Amniotic epithelial cell (primary cell): ENCODE measurements around the gene SYT17.

Source experiments
- DNase-seq: peaks from one replicate; pipeline ENCODE4 v3.0.0-alpha.2; 2010; ENCODE audit warnings: low read depth

SYT17 gene

DNA sequence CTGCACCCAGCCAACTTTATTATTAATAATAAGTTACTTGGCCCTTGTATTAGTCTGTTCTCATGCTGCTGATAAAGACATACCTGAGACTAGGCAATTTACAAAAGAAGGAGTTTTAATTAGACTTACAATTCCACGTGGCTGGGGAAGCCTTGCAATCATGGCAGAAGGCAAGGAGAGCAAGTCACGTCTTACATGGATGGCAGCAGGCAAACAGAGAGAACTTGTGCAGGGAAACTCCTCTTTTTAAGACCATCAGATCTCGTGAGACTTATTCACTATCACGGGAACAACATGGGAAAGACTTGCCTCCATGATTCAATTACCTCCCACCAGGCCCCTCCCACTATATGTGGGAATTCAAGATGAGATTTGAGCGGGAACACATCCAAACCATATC lies 47.7 kb downstream of the SYT17 start:
- DNase-seq = no peak

DNA sequence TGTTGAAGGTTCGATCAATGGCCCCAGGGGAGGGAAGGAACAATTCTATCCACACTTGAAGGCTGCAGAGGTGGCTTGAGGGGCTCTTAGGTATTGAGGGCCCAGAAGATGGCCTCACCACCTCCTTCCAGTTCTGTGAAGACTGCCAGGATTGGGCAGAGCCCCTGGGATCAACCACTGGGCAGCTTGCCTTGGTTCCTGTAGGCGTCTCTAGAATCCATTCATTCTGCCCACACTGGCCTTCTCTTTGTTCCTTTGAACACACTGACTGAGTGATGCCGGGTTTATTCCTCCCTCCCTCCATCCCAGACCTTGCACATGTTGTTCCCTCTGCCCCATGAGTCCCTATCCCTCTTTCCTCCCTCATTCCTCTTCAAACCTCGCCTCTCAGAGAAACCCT lies 50.5 kb downstream of the SYT17 start:
- DNase-seq = no peak

DNA sequence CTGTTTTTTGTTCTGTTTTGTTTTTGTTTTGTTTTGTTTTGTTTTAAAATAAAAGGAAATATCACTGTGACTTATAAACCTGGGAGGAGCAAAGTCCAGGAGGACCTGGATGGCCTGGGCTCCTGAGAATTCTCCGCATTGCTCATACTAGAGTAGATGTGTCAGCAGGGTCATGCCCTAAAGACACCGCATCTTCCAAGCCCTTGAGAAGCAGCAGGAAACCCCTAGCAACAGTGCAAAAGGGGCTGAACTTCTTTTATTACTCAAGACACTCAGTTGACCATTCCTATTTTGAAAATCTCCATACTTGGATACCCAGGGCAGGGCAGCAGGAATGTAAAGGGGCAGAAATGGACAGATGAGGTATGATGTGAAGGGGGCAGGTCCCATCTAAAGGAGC lies 51.8 kb downstream of the SYT17 start:
- DNase-seq = peak; percentile 5

DNA sequence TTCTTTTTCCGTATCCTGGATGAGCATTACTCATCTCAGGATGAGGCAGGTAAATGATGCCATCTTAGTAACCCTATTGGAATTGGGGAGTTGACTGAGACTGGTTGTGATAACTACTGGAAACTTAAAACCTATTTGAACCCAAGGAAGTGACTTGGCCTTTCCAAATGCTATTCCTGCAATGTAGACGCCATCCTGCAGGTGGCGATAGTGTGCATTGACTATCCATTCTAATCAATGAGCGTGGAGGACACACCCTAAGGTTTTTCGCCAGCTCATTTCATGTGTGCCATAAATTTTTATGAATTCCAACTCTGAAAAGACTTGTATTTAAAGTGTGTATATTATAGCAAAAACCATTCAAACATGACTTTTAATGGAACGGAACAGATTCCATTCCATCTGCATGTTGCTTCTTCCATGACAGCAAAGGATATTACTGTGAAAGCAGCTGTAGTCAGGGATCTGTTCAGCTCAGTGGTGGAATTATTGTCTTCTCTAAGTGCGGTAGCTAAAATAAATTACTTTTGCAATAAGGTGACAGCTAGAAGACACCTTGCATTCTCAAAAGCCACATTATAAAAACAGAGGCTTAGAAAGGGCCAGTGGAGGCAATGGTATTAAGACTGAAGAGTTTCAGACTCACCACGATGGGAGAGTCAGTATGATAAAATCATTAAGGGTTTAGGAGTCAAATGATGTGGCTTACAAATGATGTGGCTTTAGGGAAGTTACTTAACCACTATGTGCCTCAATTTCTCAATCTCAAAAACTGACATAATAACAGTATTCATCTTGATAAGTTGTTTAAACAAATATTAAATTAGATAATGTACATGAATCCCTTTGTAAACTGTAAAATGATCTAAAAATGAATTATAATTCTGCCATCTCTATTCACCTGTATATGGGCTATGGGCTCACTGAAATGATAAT lies 55.5 kb downstream of the SYT17 start:
- DNase-seq = no peak

DNA sequence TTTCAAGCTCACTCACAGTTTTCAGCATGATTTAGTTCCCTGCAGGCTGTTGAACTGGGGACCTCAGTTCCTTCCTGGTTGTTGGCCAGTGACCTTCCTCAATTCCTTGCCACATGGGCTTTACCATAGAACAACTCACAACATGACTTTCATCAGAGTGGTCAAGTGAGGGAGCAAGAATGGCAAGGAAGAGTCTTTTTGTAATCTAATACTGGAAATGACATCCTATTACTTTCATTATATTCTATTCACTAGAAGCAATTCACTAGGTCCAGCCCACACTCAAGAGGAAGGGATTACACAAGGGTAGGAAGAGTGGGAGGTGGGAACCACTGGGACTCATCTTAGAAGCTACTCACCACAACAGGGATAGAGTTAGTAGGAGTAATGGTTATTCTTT lies 57.6 kb downstream of the SYT17 start:
- DNase-seq = no peak

DNA sequence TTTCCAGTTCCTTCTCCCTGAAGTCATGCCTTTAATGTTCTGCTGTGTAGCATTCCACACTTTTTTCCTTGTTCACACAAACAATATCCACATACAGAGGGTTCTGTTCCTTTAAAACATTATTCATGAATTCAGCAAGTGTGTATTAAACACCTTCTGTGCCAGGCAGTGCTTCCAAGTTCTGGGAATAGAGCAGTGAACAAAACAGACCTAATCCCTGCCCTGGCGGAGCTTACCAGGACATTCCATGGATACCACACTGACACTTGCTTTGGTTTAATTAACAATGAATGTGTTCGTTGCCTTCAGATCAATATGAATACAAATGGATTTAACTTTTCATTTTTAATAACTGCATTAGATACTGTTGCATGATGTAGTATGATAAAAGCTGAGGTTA lies 59.6 kb downstream of the SYT17 start:
- peak; percentile 10 for DNase-seq

DNA sequence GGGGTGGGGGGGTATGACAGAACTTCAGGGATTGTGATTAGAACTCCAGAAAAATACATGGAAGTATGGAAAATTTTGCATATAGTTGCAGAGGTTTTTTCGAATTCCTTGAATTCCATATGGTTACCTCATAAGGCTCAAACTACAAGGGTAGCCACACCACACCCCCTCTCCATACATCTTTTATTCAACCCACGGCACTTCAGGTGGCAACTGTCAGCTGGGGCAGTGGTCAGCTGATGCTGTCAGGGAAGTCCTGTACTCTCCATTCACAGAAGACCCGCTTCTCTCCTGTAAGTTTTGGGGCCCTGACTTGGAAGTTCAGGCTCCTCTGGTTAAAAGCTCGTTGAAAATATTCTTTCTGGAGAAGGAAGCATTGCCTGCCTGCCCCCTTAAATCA lies 60.0 kb downstream of the SYT17 start:
- peak; percentile 6 for DNase-seq

DNA sequence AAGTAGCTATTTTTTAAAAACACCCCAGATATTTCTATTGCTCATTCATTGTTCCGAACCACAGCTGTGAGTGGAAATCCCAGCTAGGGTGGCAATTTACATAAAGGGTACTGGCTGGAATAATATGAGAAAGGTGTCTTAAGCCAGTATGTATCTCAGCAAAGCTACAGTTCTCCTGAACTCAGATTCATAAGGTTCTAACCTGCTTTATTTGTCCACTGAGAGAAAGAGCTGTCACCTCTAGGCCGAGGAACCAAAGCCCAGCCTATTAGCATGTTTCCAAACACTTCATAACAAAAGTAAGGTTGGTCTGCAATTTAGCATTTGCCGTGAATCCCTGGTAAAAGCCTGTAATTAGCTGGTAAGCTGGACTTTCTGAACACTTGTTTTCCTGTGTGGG lies 60.5 kb downstream of the SYT17 start:
- DNase-seq = no peak

DNA sequence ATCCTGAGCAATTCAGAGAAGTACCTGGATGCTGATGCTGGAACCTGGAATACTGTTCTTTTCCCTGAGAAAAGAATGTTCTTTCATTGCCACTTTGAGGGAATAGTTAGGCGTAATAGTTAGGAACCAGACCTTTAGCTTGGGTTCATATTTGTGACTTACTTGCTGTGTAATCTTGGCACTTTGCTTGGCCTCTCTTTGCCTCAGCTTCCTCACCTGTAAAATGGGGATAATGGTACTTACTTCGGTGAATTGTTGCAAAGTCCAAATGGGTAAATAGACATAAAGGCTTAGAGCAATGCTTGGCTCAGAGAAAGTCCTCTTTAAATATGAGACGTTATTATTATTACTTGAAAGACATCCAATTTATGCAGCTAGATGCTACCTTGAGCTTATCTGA lies 62.5 kb downstream of the SYT17 start:
- DNase-seq = no peak

DNA sequence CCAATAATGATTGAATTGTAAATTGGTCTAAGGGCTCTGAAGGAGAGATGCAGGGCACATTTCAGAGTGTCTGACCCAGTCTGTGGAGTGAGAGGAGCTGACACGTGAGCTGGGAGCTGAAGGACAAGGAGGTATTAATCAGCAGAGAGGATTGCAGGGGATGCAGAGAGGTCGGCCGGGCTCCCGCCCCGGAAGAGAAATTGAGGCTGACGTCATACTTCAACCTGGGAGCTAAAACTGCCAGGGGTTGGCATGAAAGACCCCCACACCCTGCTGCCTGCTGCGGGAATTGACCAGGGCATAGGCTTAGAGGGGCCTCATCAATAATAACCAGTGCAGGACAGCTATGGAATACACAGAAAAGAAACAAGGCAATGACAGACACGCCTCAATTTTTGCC lies 63.8 kb downstream of the SYT17 start:
- no peak for DNase-seq

DNA sequence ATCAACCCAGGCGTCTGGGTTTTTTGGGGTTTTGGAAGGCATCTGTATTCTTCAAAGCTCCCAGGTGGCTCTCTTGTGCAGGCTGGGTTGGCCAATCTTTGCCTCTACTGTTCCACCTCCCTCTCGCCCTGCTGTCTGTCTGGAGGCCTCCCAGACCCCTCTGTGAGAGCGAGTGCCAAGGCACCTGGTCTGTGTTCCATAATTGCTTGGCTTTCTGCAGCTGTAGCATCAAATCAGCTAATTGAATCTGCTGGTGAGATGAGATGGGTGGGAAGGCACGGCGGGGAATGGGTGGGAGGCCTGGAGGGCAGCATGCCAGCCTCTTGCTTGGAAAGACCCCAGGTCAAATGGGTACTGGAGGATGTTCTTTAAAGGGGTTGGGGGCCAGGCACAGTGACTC lies 64.9 kb downstream of the SYT17 start:
- no peak for DNase-seq

DNA sequence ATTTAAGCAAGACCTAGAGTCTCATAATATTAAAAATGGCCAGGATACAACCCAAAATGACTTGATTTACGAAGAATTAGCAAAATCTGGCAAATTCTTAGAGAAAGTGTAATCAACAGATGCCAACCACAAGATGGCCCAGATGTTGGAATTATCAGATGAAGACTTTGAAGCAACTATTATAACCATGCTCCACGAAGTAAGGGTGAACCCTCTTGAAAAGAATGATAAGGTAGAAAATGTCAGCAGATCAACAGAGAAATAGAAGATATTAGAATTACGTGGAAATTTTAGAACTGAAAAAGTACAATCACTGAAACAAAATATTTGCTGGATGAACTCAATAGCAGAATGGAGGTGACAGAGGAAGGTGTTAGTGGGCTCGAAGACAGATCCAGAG lies 67.4 kb downstream of the SYT17 start:
- no peak for DNase-seq

DNA sequence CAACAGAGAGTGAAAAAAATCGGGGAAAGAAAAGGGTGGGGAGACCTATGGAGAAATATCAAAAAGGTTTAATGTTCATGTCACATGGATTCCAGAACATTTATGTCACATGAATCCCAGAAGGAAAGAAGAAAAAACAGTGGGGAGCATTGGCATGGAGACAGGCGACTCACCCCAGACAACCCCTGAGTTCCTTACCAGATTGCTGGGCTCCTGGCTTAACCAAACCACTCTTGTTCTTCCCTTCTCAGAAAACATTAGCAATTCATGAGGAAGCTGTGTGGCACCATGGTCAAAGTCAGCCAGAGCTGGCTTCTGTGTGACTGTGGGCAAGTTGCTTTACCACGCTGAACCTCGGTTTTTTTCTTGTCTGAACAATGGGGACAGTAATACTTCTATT lies 67.8 kb downstream of the SYT17 start:
- DNase-seq = no peak

DNA sequence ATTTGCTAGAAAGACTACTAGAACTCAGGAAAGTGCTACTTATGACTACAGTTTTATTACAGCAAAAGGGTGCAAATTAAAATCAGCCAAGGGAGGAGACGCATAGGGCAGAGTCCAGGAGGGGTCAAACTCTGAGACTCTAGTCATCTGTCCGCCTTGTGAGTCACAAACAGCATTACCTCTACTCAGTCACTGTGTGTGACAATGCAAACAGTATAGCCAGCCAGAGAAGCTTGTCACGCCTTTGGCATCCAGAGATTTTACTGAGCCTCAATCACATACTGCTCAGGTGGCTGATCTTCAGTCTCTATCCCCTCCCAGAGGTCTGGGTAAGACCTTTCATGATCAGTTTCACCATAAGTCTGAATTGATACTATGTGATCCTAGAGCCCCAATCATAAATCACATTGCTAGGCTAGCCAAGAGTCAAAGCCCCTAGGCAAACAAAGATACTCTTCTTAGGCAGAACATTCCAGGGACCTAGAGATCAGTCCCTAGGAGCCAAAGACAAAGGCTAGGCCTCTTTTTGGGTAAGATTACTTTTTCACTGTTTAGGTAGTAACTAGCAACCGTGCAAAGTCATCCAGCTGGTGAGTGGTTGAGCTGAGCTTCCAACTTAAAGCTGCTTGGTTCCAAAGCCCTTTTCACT lies 68.6 kb downstream of the SYT17 start:
- no peak for DNase-seq

DNA sequence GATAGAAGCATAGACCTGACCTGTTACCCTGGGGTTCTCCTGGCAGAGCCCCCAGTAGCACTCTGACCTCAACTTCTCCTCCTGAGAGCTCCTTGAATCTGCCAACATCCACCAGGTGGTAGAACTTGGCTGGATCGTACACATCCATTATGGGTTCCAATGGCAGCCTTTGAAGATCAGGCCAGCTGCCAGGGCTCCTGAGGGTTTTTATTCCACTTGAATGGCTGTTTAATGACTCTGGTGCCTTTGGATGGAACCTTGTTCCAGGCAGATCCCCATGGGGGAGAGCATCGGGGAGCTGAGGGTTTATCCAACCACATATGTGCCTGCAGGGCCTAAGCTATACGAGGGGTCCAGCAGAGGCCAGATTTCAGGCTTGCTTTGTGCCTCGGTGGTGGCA lies 70.4 kb downstream of the SYT17 start:
- no peak for DNase-seq

DNA sequence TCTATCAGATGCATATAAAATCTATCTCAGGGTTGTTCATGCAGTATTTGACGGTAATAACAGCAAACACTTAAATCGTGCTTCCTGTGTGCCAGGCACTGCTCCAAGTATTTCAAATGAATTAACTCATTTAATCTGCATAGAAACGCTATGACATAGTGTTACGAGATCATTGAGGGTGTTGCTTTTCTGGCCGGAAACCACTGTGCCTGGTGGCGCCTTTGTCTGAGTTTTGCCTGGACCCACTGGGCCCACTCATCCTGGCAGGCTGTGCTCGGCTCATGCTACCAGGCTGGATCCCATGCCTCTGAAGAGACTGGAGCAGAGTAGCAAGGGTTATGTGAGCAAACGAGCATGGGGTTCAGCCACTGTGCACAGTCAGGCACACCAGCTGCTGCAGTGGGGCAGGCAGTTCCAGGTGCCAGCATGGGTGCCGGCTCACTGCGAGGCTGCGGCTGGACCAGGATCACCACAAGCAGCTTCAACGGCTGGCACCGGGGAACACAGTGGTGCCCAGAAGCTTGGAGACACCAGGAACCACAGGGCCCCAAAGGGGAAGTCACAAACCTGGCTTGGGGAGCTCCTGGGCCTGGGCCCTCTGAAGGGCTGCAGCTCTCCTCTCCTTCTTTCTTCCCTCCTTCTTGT lies 71.6 kb downstream of the SYT17 start:
- no peak for DNase-seq

DNA sequence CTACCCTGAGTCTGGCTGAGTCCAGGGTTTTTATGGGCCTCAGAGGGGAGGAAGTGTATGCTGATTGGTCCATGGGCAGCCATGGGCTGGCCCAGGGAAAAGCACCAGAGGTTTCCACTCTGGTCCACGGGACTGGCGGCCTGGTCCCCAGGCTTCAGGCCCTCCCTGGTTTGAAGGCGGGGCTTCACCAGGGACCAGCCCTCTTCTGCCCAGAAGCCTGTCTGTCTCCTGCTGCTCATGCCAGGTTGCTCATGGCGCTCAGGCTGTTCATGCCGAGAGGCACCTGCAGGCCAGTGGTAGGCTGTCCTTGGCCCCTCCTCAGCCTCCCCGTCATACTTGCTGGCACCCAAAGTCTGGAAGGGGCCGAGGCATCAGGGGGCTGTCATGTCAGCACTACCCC lies 72.5 kb downstream of the SYT17 start:
- DNase-seq = no peak

DNA sequence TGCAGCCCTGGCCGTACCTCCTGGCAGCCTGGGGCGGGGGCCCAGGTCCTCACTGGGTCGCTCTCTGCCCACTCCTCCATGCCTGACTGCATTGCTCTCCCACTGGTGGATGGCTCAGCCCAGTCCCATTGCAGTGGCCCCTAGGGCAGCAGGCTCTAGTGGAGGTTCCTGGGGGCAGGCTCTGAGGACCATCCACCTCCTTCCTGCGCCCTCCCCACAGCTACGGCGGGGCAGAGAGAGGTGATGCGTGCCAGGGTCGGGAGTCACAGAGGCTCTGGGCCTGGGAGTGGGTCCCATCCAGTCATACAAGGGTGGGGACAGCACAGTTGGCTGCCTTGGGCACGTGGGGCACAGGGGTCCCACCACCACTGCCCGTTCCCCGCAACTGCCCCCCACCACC lies 73.5 kb downstream of the SYT17 start:
- no peak for DNase-seq

DNA sequence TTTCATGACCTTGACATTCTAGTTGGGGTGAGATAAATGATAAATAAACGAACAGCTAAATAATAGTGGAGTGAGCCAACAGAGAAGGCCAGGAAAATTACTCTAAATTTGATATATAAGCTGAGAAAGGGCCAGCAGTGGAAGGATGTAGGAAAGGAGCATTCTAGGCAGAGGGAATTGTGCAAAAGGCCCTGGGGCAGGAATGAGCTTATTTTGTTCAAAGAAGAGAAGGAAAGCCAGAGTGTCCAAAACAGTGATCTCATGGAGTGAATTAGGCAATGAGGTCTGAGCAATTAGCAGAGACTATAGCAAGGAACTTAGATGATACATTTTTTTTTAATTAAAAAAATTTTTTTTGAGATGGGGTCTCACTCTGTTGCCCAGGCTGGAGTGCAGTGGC lies 74.1 kb downstream of the SYT17 start:
- no peak for DNase-seq

DNA sequence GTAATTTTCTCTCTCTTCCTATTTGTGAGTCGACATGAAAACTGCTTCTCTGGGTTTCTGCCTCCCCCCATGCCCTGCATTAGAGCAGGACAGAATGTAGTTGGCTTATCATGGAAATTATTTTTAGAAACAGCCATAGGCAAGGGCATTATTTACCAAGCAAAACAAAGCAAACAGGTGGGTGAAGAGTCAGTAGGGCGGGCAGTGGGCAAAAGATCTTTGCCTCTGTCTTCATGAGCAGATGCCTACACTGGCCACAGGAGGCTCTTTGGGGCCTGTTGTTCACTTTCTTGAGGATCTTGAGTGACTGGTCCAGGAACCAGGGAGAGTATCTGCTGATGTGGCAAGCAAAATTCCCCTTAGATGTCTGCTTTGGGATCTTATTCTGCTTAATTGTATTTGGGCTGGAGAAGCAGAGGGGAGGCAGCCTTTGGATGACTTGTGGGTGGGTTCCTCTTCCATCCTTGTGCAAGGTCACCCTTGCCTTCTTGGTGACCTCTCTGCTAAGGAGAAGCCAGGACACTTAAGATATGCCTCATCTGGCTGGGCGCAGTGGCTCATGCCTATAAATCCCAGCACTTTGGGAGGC lies 75.0 kb downstream of the SYT17 start:
- DNase-seq = no peak

DNA sequence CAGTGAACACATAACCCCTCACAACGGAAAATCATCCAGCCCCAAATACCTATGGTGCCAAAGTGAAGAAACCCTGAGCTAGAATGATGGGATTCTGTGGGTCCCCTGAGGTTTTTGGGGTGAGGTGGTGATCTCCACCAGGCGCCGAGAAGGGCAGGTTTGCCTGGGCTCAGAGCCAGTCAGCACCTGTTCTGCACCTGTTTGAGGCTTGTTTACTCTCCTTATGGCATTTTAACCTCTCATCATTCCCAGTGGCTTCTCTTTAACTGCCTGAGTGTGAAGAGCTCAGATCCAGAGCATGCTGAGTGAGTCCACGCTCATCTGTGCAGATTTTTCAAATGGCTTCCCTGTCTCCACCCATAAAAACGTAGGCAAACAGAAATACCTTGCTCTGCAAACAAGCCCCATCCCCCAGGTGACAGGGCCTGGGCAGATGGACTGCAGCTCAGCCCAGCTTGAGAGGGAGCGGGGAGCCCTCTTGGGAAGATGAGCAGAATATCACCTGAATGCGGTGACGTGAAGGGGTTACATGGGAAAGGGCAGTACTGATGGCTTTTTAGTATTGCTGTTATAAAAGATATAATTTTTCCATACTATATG lies 77.4 kb downstream of the SYT17 start:
- no peak for DNase-seq

DNA sequence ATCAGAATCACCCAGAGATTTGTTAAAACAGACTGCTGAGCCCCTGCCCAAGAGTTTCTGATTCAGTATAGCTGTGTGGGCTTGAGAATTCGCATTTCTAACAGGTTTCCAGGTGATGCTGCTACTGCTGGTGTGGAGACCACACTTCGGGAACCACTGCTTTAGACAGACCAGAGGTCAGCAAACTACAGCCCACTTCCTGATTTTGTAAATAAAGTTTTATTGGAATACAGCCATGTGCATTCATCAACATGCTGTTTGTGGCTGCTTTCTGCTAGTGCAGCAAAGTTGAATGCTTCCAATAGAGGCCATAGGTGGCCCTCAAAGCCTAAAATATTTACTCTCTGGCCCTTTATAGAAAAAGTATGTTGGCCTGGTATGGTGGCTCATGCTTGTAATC lies 84.9 kb downstream of the SYT17 start:
- no peak for DNase-seq
